Hypothalamus (tissue), 51 donors: ENCODE measurements around the gene TAF15.

Source experiments
- DNase-seq, 51 donors: peaks; one replicate each; lab custom pipeline; 2025; lab: John Stamatoyannopoulos, UW

Gene TAF15

DNA sequence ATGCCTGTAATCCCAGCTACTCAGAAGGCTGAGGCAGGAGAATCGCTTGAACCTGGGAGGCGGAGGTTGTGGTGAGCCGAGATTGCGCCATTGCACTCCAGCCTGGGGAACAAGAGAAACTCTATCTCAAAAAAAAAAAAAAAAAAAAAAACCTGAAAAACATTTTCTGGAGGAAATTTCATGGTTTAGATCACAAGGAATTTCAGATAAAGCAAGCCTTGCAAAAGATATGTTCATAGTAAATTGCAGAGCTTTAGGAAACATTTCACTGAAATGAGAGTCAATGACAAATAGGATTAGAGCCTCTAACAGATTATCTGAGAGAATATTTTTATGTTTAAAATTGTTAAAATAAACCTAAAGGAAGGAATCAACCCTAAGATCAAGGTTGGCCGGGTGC, 3.2 kb downstream of the TAF15 start:
- DNase-seq: no peak

GRCh38 chr17:35816723-35817122, 7.4 kb downstream of the TAF15 start:
- no peak for DNase-seq

GRCh38 chr17:35817196-35817595, 7.9 kb downstream of the TAF15 start:
- no peak for DNase-seq

DNA sequence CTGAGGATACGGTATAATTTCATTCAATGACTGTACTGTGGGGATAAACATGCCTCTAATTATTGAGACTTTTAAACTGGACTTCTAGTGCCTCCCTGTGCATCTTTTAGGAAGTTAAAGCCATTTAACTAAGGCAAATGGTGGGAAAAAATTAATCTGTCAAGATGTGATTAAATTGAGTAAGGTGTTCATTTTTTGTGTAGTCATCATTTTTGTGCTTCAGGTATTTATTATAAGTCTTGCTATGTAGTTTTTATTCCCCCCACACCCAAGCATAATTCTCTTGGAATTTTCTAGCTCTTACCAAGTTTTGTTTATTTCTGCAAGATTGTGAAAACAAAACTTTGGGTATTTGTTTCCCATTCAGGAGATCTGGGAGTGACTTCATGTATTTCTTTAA, 10.2 kb downstream of the TAF15 start:
- DNase-seq: no peak

- DNase-seq: no peak
Measured at GRCh38 chr17:35821308-35821707, 12.0 kb downstream of the TAF15 start.

DNA sequence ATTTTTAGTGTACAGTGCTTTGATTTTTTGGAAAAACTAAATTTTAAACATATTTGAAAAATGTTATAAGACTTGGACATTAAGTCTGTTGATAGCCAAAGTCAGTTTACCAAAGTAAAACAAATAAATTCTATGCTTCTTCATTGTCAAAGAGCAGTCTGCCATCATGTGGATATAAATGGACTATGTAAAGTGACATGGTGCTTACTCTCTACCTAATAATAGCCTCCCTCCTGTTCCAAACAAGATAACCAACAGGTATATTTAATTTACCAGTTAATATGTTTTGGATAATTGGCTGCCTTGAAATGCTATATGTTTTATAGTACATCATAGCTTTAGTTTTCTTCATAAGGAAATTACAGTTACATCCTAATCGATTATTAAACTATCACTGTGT, 15.9 kb downstream of the TAF15 start:
- no peak for DNase-seq

- no peak for DNase-seq
Measured at GRCh38 chr17:35841101-35841500, 31.8 kb downstream of the TAF15 start.

DNA sequence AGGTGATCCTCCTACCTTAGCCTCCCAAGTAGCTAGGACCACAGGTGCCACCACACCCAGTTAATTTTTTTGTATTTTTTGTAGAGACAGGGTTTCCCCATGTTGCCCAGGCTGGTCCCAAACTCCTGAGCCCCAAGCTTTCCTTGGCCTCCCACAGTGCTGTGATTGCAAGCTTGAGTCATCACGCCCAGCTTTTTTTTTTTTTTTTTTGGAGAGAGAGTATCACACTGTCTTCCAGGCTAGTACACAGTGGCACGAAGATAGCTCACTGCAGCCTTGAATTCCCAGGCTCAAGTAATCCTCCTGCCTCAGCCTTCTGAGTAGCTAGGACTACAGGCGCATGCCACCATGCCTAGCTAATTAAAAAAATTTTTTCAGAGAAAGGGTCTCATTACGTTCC, 32.2 kb downstream of the TAF15 start:
- peak in 1 of 51 donors; percentile 22 for DNase-seq

- no peak for DNase-seq
Measured at GRCh38 chr17:35842239-35842638, 33.0 kb downstream of the TAF15 start.

DNA sequence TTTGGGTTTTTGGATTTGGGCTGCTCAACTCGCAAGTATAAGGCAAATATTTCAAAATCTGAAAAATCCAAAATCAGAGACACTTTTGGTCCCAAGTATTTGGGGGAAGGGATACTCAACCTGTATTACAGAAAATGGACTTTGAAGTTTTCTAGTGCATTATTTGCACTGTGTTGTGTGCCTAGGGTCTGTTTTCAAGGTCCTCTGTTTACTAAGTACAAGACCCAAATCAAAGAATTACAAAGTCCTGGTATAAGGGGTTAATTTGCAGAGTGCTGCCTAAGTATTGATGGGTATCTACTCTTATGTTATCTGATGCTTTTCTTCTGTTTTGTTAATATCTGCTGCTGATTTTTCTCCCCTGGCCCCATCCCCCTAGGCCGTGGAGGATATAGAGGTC, 34.4 kb downstream of the TAF15 start:
- DNase-seq: no peak

DNA sequence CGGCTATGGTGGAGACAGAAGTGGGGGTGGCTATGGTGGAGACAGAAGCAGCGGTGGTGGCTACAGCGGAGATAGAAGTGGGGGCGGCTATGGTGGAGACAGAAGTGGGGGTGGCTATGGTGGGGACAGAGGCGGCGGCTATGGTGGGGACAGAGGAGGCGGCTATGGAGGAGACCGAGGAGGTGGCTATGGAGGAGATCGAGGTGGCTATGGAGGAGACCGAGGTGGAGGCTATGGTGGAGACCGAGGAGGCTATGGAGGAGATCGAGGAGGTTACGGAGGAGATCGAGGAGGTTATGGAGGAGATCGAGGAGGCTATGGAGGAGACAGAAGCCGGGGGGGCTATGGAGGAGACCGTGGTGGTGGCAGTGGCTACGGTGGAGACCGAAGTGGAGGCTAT, 35.3 kb downstream of the TAF15 start:
- no peak for DNase-seq

GRCh38 chr17:35846055-35846809, 36.9 kb downstream of the TAF15 start:
- no peak for DNase-seq

DNA sequence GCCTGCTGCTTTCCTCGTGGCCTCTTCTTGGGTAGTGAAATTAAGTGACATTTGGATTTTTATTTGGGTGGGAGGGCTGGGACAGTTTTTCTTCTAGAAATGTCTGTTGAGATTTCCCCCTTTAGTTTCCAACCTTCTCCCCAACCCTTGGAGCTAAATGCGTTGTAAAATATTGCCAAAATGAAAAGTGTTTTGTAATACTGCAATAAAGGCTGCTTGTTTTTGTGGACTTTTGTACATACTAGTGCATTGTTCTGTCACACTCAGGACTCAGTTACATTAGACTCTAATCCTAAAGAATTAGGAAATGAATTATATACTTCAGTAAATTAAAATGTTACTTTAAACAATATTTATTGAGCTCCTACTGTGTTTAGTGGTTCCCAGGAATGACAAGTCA, 37.7 kb downstream of the TAF15 start:
- no peak for DNase-seq

- DNase-seq: no peak
Measured at GRCh38 chr17:35847633-35848373, 38.5 kb downstream of the TAF15 start.

GRCh38 chr17:35849469-35850348, 40.4 kb downstream of the TAF15 start:
- DNase-seq: peak in 21 of 51 donors; percentile 1 to 46 (median 25)

DNA sequence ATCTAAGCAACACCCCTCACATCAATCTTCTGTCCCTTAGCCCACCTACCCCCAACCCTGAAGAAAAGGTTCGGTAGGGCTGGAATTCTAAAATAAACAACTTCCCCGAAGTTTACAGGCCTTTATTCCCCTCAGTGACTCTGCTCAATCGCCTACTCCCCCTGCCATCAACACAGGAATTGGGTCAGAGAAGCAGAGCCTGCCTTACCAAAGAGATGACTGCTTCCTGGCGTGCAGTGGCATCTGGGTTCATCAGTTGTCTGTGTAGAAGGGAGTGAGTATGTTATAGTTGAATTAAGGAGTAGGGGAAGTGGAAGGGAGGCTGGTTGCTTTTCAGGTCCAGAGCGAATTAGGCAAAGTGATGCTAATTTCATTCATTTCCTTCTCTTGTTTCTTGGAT, 46.7 kb downstream of the TAF15 start:
- no peak for DNase-seq

DNA sequence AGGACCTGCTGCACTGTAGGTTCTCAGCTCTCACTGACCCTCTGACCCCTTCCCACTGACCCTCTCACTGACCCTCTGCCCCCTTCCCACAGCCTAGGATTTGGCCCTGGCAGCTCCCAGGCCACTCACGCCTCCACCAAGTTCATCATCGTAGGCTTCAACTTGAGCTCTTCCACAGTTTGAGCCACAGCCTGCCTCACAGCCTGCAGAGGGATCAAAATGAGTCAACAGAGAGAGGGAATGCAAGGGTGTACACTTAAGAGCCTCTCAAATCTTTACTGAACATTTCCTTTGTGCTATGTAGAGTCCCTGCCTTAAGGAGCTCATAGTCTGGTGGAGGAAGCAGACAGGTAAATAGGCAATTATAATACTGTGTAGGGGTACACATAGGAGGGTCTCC, 47.3 kb downstream of the TAF15 start:
- no peak for DNase-seq

- DNase-seq: no peak
Measured at GRCh38 chr17:35864853-35865252, 55.6 kb downstream of the TAF15 start.

GRCh38 chr17:35865412-35866340, 56.4 kb downstream of the TAF15 start:
- no peak for DNase-seq

- DNase-seq: no peak
Measured at GRCh38 chr17:35866341-35866950, 57.2 kb downstream of the TAF15 start.
